ENCODE data around the gene TRPC1. TPM values are rescaled to one million over a fixed set of nuclear protein-coding genes. Genes with fewer than 3 reads are reported as not detected.
"Not testable (repeated sequence)": the region's sequence is repeated elsewhere in the genome, so short reads cannot be mapped to it uniquely, and the experiment has no call there.

Gene TRPC1
- total and polyA plus RNA-seq, 3 experiments from 2014 or later, result 0.72 to 2.8 (median 1.1) TPM

- H3K4me3 ChIP-seq (ENCODE audit: low read length), result no peak overlapping the region
- H3K27me3 Mint-ChIP-seq, result peaks cover 7 to 13% of the 10 kb centered on the region in 2 donors
- H3K27ac ChIP-seq (ENCODE audit: low read depth, low read length), result no peak overlapping the region
- no peaks in the 10 kb centered on the region for H3K4me1 ChIP-seq (ENCODE audit: insufficient read depth, low read length)
- H3K27ac Mint-ChIP-seq, result peak overlapping the region in 1 of 8 donors; percentile 7
- no peaks in the 10 kb centered on the region for H3K9me3 ChIP-seq (ENCODE audit: low read length)
- no peaks in the 10 kb centered on the region for H3K27me3 ChIP-seq (ENCODE audit: insufficient read depth, low read length, poor library complexity, severe bottlenecking)
- H3K9me3 Mint-ChIP-seq, result no peaks in the 10 kb centered on the region
- POLR2A ChIA-PET, result no interaction called here
- no peaks in the 10 kb centered on the region for H3K4me1 Mint-ChIP-seq
- CTCF ChIA-PET, result interaction anchor here (0.9 kb wide), 1 partner anchor 10 kb away, joined by 3 read pairs; no protein-coding TSS in a partner anchor
- H3K36me3 ChIP-seq (ENCODE audit: insufficient read depth, low read length), result no peaks in the 10 kb centered on the region
- DNase-seq, result no peak
- no peak overlapping the region for H3K4me3 Mint-ChIP-seq
- H3K36me3 Mint-ChIP-seq, result no peaks in the 10 kb centered on the region
Observed at GRCh38 chr3:142706321-142707127, 17.3 kb upstream of the TRPC1 start.

DNA sequence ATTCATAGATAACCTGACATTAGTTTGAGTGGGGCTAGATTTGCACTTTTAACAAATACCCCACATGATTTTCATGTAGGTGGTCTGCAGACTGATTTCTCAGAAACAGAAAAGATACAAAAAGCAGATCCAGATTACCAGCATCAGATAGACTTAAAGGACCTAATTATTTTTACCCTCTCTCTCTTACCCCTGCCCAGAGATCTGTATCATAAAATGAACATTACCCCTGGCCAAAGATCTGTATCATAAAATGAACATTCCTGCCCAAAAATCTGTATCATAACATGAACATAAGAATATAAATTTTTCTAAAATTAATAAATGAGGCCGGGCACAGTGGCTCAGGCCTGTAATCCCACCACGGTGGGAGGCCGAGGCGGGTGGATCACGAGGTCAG is 14.6 kb upstream of the TRPC1 start:
- POLR2A ChIA-PET, result no interaction called here
- Histone ChIP-seq H3K4me3 (ENCODE audit: low read length) (no peak overlapping the region), H3K9me3 (ENCODE audit: low read length) (no peaks in the 10 kb centered on the region), H3K4me1 (ENCODE audit: insufficient read depth, low read length) (no peaks in the 10 kb centered on the region), H3K27ac (ENCODE audit: low read depth, low read length) (no peak overlapping the region), H3K36me3 (ENCODE audit: insufficient read depth, low read length) (no peaks in the 10 kb centered on the region), H3K27me3 (ENCODE audit: insufficient read depth, low read length, poor library complexity, severe bottlenecking) (no peaks in the 10 kb centered on the region)
- Mint-ChIP-seq H3K27me3 (peaks cover 14% of the 10 kb centered on the region in 2 donors), H3K4me3 (no peak overlapping the region), H3K4me1 (no peaks in the 10 kb centered on the region), H3K9me3 (no peaks in the 10 kb centered on the region), H3K27ac (no peak overlapping the region), H3K36me3 (peaks cover 0 to 5% (median 0%) of the 10 kb centered on the region in 3 donors)
- DNase-seq, result no peak
- CTCF ChIA-PET, result no interaction called here

DNA sequence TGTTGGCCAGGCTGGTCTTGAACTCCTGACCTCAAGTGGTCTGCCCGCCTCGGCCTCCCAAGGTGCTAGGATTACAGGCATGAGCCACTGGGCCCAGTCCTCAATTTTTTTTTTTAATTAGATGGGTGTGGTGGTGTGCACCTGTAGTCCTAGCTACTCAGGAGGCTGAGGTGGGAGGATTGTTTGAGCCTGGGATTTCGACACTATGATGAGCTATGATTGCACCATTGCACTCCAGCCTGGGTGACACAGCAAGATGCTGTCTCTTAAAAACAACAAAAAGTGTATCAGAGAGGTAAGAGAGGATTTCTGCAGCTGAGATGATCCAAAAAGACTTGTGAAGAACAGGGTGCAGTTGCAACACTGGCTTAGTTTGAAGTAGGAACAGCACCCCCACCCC is 9.0 kb upstream of the TRPC1 start:
- H3K36me3 ChIP-seq (ENCODE audit: insufficient read depth, low read length); POLR2A ChIA-PET; H3K4me1 ChIP-seq (ENCODE audit: insufficient read depth, low read length); H3K9me3 Mint-ChIP-seq; H3K9me3 ChIP-seq (ENCODE audit: low read length); CTCF ChIA-PET; DNase-seq; H3K27me3 ChIP-seq (ENCODE audit: insufficient read depth, low read length, poor library complexity, severe bottlenecking); H3K4me1 Mint-ChIP-seq; H3K27ac ChIP-seq (ENCODE audit: low read depth, low read length); H3K4me3 Mint-ChIP-seq; H3K4me3 ChIP-seq (ENCODE audit: low read length); H3K27ac Mint-ChIP-seq: not testable (repeated sequence)
- H3K27me3 Mint-ChIP-seq, result peaks cover 16 to 47% of the 10 kb centered on the region in 2 donors
- H3K36me3 Mint-ChIP-seq, result peaks cover 0 to 16% (median 0%) of the 10 kb centered on the region in 3 donors

DNA sequence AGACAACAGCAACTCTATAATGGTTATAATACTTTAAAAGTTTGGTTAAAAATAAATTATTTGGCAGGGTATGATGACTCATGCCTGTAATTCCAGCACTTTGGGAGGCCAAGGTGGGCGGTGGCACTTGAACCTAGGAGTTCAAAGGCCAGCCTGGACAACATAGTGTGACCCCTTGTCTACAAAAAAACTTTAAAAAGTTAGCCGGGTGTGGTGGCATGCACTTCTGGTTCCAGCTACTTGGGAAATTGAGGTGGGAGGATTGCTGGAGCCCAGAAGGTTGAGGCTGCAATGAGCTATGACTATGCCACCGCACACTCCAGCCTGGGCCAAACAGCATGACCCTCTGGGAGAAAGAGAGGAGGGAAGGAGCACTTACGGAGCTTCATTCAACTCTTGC is 7.7 kb upstream of the TRPC1 start:
- Histone ChIP-seq H3K9me3 (ENCODE audit: low read length) (no peaks in the 10 kb centered on the region), H3K27me3 (ENCODE audit: insufficient read depth, low read length, poor library complexity, severe bottlenecking) (no peaks in the 10 kb centered on the region), H3K36me3 (ENCODE audit: insufficient read depth, low read length) (no peaks in the 10 kb centered on the region), H3K27ac (ENCODE audit: low read depth, low read length) (no peak overlapping the region), H3K4me1 (ENCODE audit: insufficient read depth, low read length) (no peaks in the 10 kb centered on the region), H3K4me3 (ENCODE audit: low read length) (no peak overlapping the region)
- no peak overlapping the region for H3K4me3 Mint-ChIP-seq
- peaks cover 16 to 52% of the 10 kb centered on the region in 2 donors for H3K27me3 Mint-ChIP-seq
- no peaks in the 10 kb centered on the region for H3K4me1 Mint-ChIP-seq
- H3K9me3 Mint-ChIP-seq, result no peaks in the 10 kb centered on the region
- DNase-seq, result no peak
- POLR2A ChIA-PET, result no interaction called here
- no peak overlapping the region for H3K27ac Mint-ChIP-seq
- H3K36me3 Mint-ChIP-seq, result peaks cover 0 to 16% (median 0%) of the 10 kb centered on the region in 3 donors
- CTCF ChIA-PET, result interaction anchor here (1.1 kb wide), 1 partner anchor 9 kb away, joined by 3 read pairs; no protein-coding TSS in a partner anchor

GRCh38 chr3:142723665-142723967 is 218 bp upstream of the TRPC1 start:
- H3K4me1 ChIP-seq (ENCODE audit: insufficient read depth, low read length), result no peaks in the 10 kb centered on the region
- no peak overlapping the region for H3K4me3 ChIP-seq (ENCODE audit: low read length)
- H3K4me1 Mint-ChIP-seq, result peaks cover 7 to 26% (median 13%) of the 10 kb centered on the region in 3 donors
- H3K27ac ChIP-seq (ENCODE audit: low read depth, low read length), result no peak overlapping the region
- H3K4me3 Mint-ChIP-seq, result peak overlapping the region; percentile 83 to 94 (median 84)
- no peaks in the 10 kb centered on the region for H3K36me3 ChIP-seq (ENCODE audit: insufficient read depth, low read length)
- peak overlapping the region in 4 of 8 donors; percentile 19 to 92 (median 40) for H3K27ac Mint-ChIP-seq
- peaks cover 0 to 4% (median 0%) of the 10 kb centered on the region in 5 donors for H3K9me3 Mint-ChIP-seq
- H3K27me3 ChIP-seq (ENCODE audit: insufficient read depth, low read length, poor library complexity, severe bottlenecking), result no peaks in the 10 kb centered on the region
- H3K36me3 Mint-ChIP-seq, result peaks cover 0 to 3% (median 3%) of the 10 kb centered on the region in 3 donors
- peaks cover 13 to 29% of the 10 kb centered on the region in 2 donors for H3K27me3 Mint-ChIP-seq
- POLR2A ChIA-PET, result interaction anchor here (0.5 to 1.7 kb wide), 4 partner anchors 32 to 1248 kb away, joined by 3 to 6 read pairs (median 4); partner anchors contain the start of genes ATR, DIPK2A and U2SURP
- CTCF ChIA-PET, result no interaction called here
- peak in 2 of 5 donors; percentile 79 to 87 for DNase-seq
- H3K9me3 ChIP-seq (ENCODE audit: low read length), result no peaks in the 10 kb centered on the region

DNA sequence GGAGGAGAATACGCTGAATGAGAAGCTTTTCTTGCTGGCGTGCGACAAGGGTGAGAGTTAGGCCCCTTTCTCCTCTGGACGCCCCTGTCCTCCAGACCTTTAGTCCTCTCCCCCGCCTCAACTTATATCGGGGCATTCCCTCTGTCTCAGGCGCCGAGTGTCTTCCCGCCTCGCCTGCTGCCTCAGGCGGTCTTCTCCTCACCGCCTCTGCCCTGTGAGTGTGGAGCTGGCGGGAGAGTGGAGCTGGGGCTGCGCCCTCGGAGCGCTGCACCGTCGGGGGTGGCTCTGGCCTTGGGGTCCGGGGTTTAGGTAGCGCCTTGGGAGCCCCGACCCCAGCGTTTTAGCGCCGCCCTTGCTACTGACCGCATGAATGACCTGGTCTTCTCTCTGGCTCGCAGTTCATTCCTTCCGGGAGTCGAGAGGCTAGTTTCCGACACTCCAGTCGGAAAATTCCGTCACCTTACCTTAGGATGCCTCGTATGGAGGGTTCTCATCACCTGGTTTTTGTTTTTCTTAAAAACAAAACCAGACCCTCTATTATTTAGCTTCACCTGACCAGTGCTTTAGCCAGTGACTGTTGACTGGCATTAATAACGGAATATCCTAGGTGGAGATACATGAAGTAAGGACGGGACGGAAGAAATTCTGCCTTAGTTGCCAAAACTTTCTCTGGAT is 985 bp downstream of the TRPC1 start:
- peaks cover 0 to 4% (median 0%) of the 10 kb centered on the region in 5 donors for H3K9me3 Mint-ChIP-seq
- H3K27me3 Mint-ChIP-seq, result peaks cover 9 to 17% of the 10 kb centered on the region in 2 donors
- peaks cover 7 to 26% (median 13%) of the 10 kb centered on the region in 3 donors for H3K4me1 Mint-ChIP-seq
- CTCF ChIA-PET, result interaction anchor here (1.0 kb wide), 1 partner anchor 276 kb away, joined by 3 read pairs; the partner anchor contains the start of gene U2SURP
- H3K36me3 Mint-ChIP-seq, result peaks cover 0 to 3% (median 0%) of the 10 kb centered on the region in 3 donors
- H3K27ac ChIP-seq (ENCODE audit: low read depth, low read length), result peak overlapping the region; percentile 63
- POLR2A ChIA-PET, result interaction anchor here (1.5 to 1.7 kb wide), 2 partner anchors 146 to 1247 kb away, joined by 4 read pairs; partner anchors contain the start of genes ATR and DIPK2A
- DNase-seq, result peak in 2 of 5 donors; percentile 30 to 50
- H3K27ac Mint-ChIP-seq, result peak overlapping the region; percentile 71 to 97 (median 80)
- H3K27me3 ChIP-seq (ENCODE audit: insufficient read depth, low read length, poor library complexity, severe bottlenecking), result no peaks in the 10 kb centered on the region
- H3K4me1 ChIP-seq (ENCODE audit: insufficient read depth, low read length), result no peaks in the 10 kb centered on the region
- peak overlapping the region; percentile 72 for H3K4me3 ChIP-seq (ENCODE audit: low read length)
- no peaks in the 10 kb centered on the region for H3K36me3 ChIP-seq (ENCODE audit: insufficient read depth, low read length)
- peak overlapping the region; percentile 83 to 94 (median 84) for H3K4me3 Mint-ChIP-seq
- no peaks in the 10 kb centered on the region for H3K9me3 ChIP-seq (ENCODE audit: low read length)

GRCh38 chr3:142725357-142725739 is 1.5 kb downstream of the TRPC1 start:
- Mint-ChIP-seq H3K27ac (peak overlapping the region in 5 of 8 donors; percentile 71 to 89 (median 75)), H3K4me1 (peaks cover 7 to 26% (median 13%) of the 10 kb centered on the region in 3 donors), H3K9me3 (peaks cover 0 to 4% (median 0%) of the 10 kb centered on the region in 5 donors), H3K4me3 (peak overlapping the region; percentile 83 to 94 (median 84)), H3K36me3 (peaks cover 0 to 3% (median 0%) of the 10 kb centered on the region in 3 donors), H3K27me3 (peaks cover 9 to 15% of the 10 kb centered on the region in 2 donors)
- Histone ChIP-seq H3K4me3 (ENCODE audit: low read length) (no peak overlapping the region), H3K36me3 (ENCODE audit: insufficient read depth, low read length) (no peaks in the 10 kb centered on the region), H3K9me3 (ENCODE audit: low read length) (no peaks in the 10 kb centered on the region), H3K4me1 (ENCODE audit: insufficient read depth, low read length) (no peaks in the 10 kb centered on the region), H3K27me3 (ENCODE audit: insufficient read depth, low read length, poor library complexity, severe bottlenecking) (no peaks in the 10 kb centered on the region), H3K27ac (ENCODE audit: low read depth, low read length) (no peak overlapping the region)
- CTCF ChIA-PET, result no interaction called here
- POLR2A ChIA-PET, result no interaction called here
- DNase-seq, result no peak

DNA sequence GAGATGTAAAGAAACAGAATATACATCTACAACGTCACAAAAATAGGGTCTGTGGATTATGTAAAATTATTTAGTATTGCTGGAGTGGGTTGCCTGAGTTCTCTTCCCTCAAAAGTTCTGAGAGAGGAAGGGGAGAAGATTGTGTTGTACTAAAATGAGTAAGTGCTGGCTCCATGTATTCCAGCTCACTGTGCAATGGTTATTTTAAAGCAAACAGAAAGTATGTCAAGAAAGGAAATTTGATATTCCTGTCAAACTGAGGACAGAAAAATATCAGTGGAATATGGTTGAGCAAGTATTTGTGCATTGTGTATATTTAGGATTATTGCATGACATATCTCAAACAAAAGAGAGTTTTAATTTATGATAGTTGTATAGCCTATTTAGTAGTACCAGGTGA is 2.2 kb downstream of the TRPC1 start:
- Histone ChIP-seq H3K4me3 (ENCODE audit: low read length) (no peak overlapping the region), H3K27ac (ENCODE audit: low read depth, low read length) (no peak overlapping the region), H3K4me1 (ENCODE audit: insufficient read depth, low read length) (no peaks in the 10 kb centered on the region), H3K27me3 (ENCODE audit: insufficient read depth, low read length, poor library complexity, severe bottlenecking) (no peaks in the 10 kb centered on the region), H3K9me3 (ENCODE audit: low read length) (no peaks in the 10 kb centered on the region), H3K36me3 (ENCODE audit: insufficient read depth, low read length) (no peaks in the 10 kb centered on the region)
- Mint-ChIP-seq H3K9me3 (peaks cover 0 to 4% (median 0%) of the 10 kb centered on the region in 5 donors), H3K27ac (no peak overlapping the region), H3K4me3 (peak overlapping the region in 1 of 7 donors; percentile 83), H3K4me1 (peaks cover 7 to 26% (median 13%) of the 10 kb centered on the region in 3 donors), H3K27me3 (peaks cover 9 to 12% of the 10 kb centered on the region in 2 donors), H3K36me3 (peaks cover 0 to 3% (median 0%) of the 10 kb centered on the region in 3 donors)
- ChIA-PET CTCF (no interaction called here), POLR2A (no interaction called here)
- DNase-seq, result no peak

Measured in CD8-positive, alpha-beta memory T cell (primary cell).